PC-3 (cell line): ENCODE data around the gene PALB2. TPM values are rescaled to one million over a fixed set of nuclear protein-coding genes. Genes with fewer than 3 reads are reported as not detected.
A peak's percentile ranks its signal among the peaks of the same experiment; 100 is the strongest.

Source experiments
- ATAC-seq: fragments of 200-7000 bp; cut with Tn5 transposase; 2 replicates; pipeline ENCODE4 v1.9.1; 2020; ENCODE audit warnings: mild to moderate bottlenecking, moderate library complexity
- BruUV-seq: library from RNA; stranded (reverse); fragments of 400-500 nt; replicated peaks from 2 replicates; lab custom pipeline; 2021; lab: Mats Ljungman, UMichigan
- CTCF ChIA-PET: fragments of 300-600 bp; sonication (Branson Sonifier 250); formaldehyde crosslinking; loops from one replicate; lab custom pipeline; 2022; ENCODE audit warnings: antibody characterized with exemption; lab: Charles Lee
- POLR2A ChIA-PET: fragments of 300-600 bp; sonication (Branson Sonifier 250); formaldehyde crosslinking; loops from one replicate; lab custom pipeline; 2022; ENCODE audit warnings: antibody characterized with exemption; ENCODE audit not compliant: unreplicated experiment; lab: Charles Lee
- DNase-seq: peaks from one replicate; pipeline ENCODE4 v3.0.0-alpha.2; 2015
- H2AFZ ChIP-seq: fragments of 300-600 bp; sonication (generic); 2 replicates; pipeline ENCODE4 v1.6.0; 2016; ENCODE audit warnings: antibody characterized with exemption, low read length
- H3F3A ChIP-seq: fragments of 300-600 bp; sonication (generic); one replicate; pipeline ENCODE4 v1.6.0; 2017; ENCODE audit warnings: antibody characterized with exemption, low read length, control low read depth, mild to moderate bottlenecking; ENCODE audit not compliant: unreplicated experiment
- H3K27ac ChIP-seq: fragments of 300-600 bp; sonication (generic); 2 replicates; pipeline ENCODE4 v1.5.1; 2016; ENCODE audit warnings: mild to moderate bottlenecking, low read length
- H3K27me3 ChIP-seq: fragments of 300-600 bp; sonication (generic); 2 replicates; pipeline ENCODE4 v1.6.1; 2016; ENCODE audit warnings: low read length, mixed read lengths
- H3K36me3 ChIP-seq: fragments of 300-600 bp; sonication (generic); 2 replicates; pipeline ENCODE4 v1.6.1; 2016; ENCODE audit warnings: low read depth, mixed run types, low read length, mixed read lengths
- H3K4me1 ChIP-seq: fragments of 300-600 bp; sonication (generic); 2 replicates; pipeline ENCODE4 v1.5.1; 2016; ENCODE audit warnings: low read length; ENCODE audit not compliant: insufficient read depth
- H3K4me2 ChIP-seq: fragments of 300-600 bp; sonication (generic); 2 replicates; pipeline ENCODE4 v1.6.0; 2016; ENCODE audit warnings: low read length
- H3K4me3 ChIP-seq: fragments of 300-600 bp; sonication (generic); 2 replicates; pipeline ENCODE4 v1.5.1; 2016; ENCODE audit warnings: mild to moderate bottlenecking, low read length, mixed read lengths
- H3K79me2 ChIP-seq: fragments of 300-600 bp; sonication (generic); 2 replicates; pipeline ENCODE4 v1.6.1; 2017; ENCODE audit warnings: low read length, mixed read lengths
- H3K9ac ChIP-seq: fragments of 300-600 bp; sonication (generic); 2 replicates; pipeline ENCODE4 v1.6.0; 2016; ENCODE audit warnings: mild to moderate bottlenecking, low read length
- H3K9me2 ChIP-seq: fragments of 300-600 bp; sonication (generic); replicated peaks from 2 replicates; pipeline ENCODE4 v1.6.1; 2016; ENCODE audit warnings: mixed run types, low read length, mixed read lengths
- H3K9me3 ChIP-seq: fragments of 300-600 bp; sonication (generic); 2 replicates; pipeline ENCODE4 v1.6.1; 2016; ENCODE audit warnings: low read length, mixed read lengths
- H4K20me1 ChIP-seq: fragments of 300-600 bp; sonication (generic); 2 replicates; pipeline ENCODE4 v1.6.1; 2016; ENCODE audit warnings: low read length, mixed read lengths
- CTCF ChIP-seq: fragments of 300-600 bp; sonication (generic); conservative IDR thresholded peaks from 2 replicates; pipeline ENCODE4 v1.5.1; 2017; ENCODE audit warnings: antibody characterized with exemption, low read depth, mild to moderate bottlenecking, low read length
- EZH2 ChIP-seq: fragments of 300-600 bp; sonication (generic); IDR thresholded peaks from one replicate; pipeline ENCODE4 v1.6.1; 2017; ENCODE audit warnings: antibody characterized with exemption, mild to moderate bottlenecking, low read length; ENCODE audit not compliant: unreplicated experiment
- EZH2phosphoT487 ChIP-seq: fragments of 300-600 bp; sonication (generic); IDR thresholded peaks from 2 replicates; pipeline ENCODE4 v1.6.1; 2018; ENCODE audit warnings: mild to moderate bottlenecking, antibody characterized with exemption, low read length, borderline replicate concordance
- intact Hi-C: fragments of 100-400 bp; cut with micrococcal nuclease; formaldehyde crosslinking; loops from 2 replicates; pipeline ENCODE4 v1.9.0; 2023
- total RNA-seq: library from RNA; depleted of rRNA; stranded (reverse); fragments of >200 nt; gene quantifications from 2 replicates; pipeline ENCODE4 v1.2.3, GENCODE V29; 2014

Gene PALB2
- total RNA-seq, 1 experiment from 2014 or later, result 4.9 TPM

GRCh38 chr16:23608194-23608593 is 32.9 kb downstream of the PALB2 start:
- 0 out of 2 replicates have a peak overlapping the region, but pooled peaks have one; percentile 5 for H2AFZ ChIP-seq
- H3K4me3 ChIP-seq, result no peak overlapping the region
- H3K79me2 ChIP-seq, result no peaks in the 10 kb centered on the region
- DNase-seq, result peak; percentile 76
- H3K4me2 ChIP-seq, result peak overlapping the region; percentile 19
- TF ChIP-seq CTCF, result no peak
- TF ChIP-seq EZH2phosphoT487, result no peak
- no peak for TF ChIP-seq EZH2
- peak overlapping the region; percentile 74 for H3K27ac ChIP-seq
- no peaks in the 10 kb centered on the region for H3F3A ChIP-seq
- H3K9ac ChIP-seq, result 0 out of 2 replicates have a peak overlapping the region, but pooled peaks have one; percentile 2
- no peaks in the 10 kb centered on the region for H3K27me3 ChIP-seq
- intact Hi-C loops, result no loop called here
- ChIA-PET POLR2A (no interaction called here), CTCF (no interaction called here)
- no peaks in the 10 kb centered on the region; the same call in 1 of the 2 replicates for H3K36me3 ChIP-seq
- peaks cover 14% of the 10 kb centered on the region for H3K4me1 ChIP-seq
- no peaks in the 10 kb centered on the region for H3K9me2 ChIP-seq
- H4K20me1 ChIP-seq, result no peaks in the 10 kb centered on the region
- no TSS peak for BruUV-seq
- ATAC-seq, result peak; percentile 93
- H3K9me3 ChIP-seq, result no peaks in the 10 kb centered on the region

- ATAC-seq (peak; percentile 54), DNase-seq (peak; percentile 20)
- Histone ChIP-seq H3K9me2 (no peaks in the 10 kb centered on the region), H3K36me3 (no peaks in the 10 kb centered on the region; the same call in 1 of the 2 replicates), H3F3A (no peaks in the 10 kb centered on the region), H3K27me3 (no peaks in the 10 kb centered on the region), H3K9ac (0 out of 2 replicates have a peak overlapping the region, but pooled peaks have one; percentile 2), H3K79me2 (no peaks in the 10 kb centered on the region), H3K9me3 (no peaks in the 10 kb centered on the region), H2AFZ (peak overlapping the region; percentile 5; the same call in 1 of the 2 replicates), H3K4me1 (peaks cover 14% of the 10 kb centered on the region), H3K4me2 (peak overlapping the region; percentile 19; the same call in 1 of the 2 replicates), H3K27ac (peak overlapping the region; percentile 74), H3K4me3 (no peak overlapping the region), H4K20me1 (no peaks in the 10 kb centered on the region)
- POLR2A ChIA-PET, result no interaction called here
- intact Hi-C loops, result no loop called here
- CTCF ChIA-PET, result no interaction called here
- BruUV-seq, result no TSS peak
- TF ChIP-seq CTCF (no peak), EZH2 (no peak), EZH2phosphoT487 (no peak)
Measured at GRCh38 chr16:23607726-23608125, 33.4 kb downstream of the PALB2 start.

- H4K20me1 ChIP-seq, result 0 out of 2 replicates have a peak, but pooled peaks cover 11% of the 10 kb centered on the region
- H3F3A ChIP-seq, result no peaks in the 10 kb centered on the region
- TF ChIP-seq EZH2phosphoT487 (no peak), CTCF (peak; percentile 35; the same call in 1 of the 2 replicates)
- no peak overlapping the region for H3K27ac ChIP-seq
- no peaks in the 10 kb centered on the region for H3K9me3 ChIP-seq
- no peaks in the 10 kb centered on the region; the same call in none of the 2 replicates for H3K36me3 ChIP-seq
- BruUV-seq, result no TSS peak
- H3K4me1 ChIP-seq, result peaks cover 3% of the 10 kb centered on the region; the same call in 1 of the 2 replicates
- H3K4me3 ChIP-seq, result no peak overlapping the region
- H3K9me2 ChIP-seq, result no peaks in the 10 kb centered on the region
- peaks cover 38% of the 10 kb centered on the region for H3K79me2 ChIP-seq
- POLR2A ChIA-PET, result no interaction called here
- CTCF ChIA-PET, result no interaction called here
- ATAC-seq, result no peak; the same call in 1 of the 2 replicates
- intact Hi-C loops, result no loop called here
- no peak overlapping the region for H2AFZ ChIP-seq
- no peaks in the 10 kb centered on the region for H3K27me3 ChIP-seq
- no peak overlapping the region for H3K9ac ChIP-seq
- no peak overlapping the region for H3K4me2 ChIP-seq
- peak; percentile 20 for DNase-seq
Measured at GRCh38 chr16:23597003-23597756, 43.9 kb downstream of the PALB2 start.
